ENCODE results near the gene SERPINB6.

Gene SERPINB6

DNA sequence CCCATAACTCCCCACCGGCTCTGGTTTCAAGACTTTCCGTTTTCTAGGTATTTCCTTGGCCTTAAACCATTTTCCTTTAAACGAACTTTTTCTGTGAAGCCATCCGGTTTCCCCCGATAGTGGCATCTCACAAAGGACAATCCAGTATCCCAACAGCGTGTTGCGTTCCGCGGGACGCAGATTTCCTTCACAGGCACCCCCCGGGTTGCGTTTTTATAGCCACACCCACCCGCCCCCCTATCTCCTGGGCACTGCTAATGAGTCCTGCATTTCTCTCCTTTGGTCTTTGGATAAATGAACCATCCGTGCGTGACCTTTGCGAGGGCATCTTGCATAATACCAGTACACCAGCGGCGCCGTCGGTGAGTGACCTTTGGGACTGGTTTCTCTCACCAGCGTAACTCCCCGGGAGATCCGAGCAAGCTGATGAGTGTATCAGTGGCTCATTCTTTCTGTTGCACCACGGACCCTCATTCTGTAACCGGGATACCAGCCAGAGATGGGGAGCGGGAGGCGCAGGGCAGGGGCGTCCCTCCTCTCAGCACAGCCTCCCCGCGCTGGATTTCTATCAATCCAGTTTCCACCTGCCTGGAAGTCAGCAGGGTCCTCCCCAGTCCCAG, 27.7 kb upstream of the SERPINB6 start:
- DNase-seq = peak; percentile 14

DNA sequence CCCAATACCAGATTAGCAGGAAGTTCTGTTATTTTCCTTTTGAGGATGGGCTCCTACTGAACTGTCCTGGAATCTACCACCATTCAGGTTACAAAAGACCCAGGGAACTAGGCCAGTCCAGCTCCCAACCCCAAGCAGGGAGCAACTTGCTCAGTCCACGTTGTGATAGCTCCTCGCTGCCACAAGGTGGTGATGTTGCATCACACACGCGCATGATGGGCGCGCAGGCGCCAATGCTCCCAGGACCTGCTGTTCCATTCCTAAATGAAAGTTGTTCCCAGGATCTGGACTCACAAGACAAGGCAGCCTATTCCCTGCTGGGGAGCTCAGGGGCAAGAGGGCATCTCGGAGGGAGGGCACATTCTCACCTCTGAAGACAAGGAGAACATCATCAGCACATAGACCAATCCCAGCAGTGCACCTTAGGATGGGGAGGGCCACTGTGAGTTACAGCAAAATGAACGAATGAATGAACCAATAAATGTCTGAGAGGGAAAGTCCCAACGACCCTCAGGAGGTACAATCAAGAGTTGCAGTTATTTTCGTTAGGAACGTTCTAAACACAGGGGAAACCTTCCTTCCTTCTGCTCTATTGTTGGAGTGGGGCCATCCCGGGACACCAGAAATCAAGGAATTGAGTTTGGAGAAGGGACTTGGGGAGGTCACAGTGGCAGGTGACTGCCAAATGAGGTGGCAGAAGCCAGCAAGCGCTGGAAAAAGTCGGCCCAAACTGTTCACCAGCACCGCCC, 27.1 kb upstream of the SERPINB6 start:
- DNase-seq = peak; percentile 40

DNA sequence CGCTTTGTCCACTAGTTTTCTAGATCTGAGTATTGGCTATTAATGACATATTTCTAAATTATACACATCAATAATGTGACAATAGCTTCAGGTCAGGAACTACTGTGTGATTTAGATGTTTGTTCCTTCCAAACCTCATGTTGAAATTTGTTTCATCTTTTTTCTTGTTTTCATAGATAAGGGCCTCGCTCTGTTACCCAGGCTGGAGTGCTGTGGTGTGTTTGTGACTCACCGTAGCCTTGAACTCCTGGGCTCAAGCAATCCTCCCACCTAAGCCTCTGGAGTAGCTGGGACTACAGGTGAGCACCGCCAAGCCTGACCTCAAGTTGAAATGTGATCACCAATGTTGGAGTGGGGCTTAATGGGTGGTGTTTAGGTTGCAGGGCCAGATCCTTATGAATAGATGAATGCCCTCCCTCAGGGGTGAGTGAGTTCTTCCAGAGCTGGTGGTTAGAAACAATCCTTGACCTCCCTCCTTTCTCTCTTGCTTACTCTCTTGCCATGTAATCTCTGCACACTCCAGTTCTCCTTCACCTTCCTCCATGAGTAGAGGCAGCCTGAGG, 22.5 kb upstream of the SERPINB6 start:
- no peak for DNase-seq

DNA sequence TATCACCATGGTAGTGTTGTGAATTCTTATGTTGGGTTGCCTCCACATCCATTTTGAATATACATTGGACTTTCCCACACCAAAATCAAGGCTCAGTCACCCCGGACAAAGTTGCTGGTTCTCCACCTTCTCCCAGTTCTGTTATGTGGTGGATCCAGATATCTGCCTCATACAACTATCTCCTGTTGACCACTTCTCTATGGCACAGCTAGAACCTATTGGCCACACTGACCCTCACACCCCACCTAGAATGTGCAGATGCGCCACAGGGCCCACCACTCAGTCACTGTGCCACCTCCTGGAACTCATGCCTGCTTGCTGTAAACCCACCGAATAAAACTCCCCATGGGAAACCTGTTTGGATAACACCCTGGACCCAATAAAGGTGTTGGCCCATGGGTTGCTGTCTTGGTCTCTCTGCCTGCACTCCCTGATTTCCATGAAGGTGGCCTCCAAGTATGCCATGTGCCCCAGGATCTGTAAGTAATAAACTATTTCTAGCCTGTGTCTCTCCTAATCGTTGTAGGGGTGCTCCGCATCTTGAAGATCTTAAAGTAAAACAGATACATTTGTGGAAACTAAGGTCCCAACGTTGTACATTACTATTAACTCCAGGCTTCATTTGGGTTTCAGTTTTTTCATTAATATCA, 21.1 kb upstream of the SERPINB6 start:
- DNase-seq = no peak

DNA sequence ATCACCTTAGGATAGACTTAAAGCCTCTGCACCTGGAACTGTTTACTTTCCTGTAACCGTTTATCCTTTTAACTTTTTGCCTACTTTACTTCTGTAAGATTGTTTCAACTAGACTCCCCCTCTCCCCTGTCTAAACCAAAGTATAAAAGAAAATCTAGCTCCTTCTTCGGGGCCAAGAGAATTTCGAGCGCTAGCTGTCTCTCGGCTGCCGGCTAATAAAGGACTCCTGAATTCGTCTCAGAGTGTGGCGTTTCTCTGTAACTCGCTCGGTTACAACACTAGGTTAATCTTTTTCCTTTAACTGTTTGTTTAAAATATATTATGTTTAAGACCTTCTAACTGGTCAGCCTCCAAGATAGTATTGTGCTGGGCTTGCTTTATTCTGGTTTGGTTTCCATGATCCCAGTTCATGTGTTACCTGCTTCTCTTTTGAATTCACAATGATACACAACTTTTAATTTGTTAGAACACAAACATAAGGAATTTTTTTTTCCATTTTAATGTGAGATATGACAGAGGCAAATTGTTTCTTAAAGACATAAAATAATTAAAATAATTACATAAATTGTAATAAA, 19.7 kb upstream of the SERPINB6 start:
- peak; percentile 22 for DNase-seq

DNA sequence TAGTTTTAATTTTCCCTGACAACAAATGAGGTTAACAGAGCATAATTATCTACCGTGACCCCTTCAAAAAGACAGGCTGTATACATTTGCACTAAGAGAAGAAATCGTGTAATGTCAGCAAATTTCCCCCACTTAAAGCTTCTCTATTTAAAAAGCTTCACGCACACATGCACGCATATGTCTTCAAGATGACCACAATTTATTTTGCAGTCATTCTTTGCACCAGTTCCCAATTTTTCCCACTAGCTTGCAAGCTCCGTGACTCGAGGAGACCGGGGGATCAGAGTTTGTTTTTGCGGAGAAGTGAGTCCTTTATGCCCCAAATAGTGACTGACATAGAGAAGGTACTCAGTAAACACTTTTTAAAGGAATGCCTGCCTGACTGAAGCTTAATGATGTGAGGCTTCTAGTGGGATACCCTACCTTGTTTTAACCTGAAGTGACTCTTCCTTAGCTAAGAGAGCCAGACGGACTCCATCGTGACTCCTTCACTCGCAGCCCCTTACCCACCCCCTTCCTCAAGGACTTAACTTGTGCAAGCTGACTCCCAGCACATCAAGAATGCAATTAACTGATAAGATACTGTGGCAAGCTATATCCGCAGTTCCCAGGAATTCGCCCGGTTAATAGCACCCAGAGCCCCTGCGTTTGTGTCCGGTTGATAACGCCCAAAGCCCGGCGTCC, 19.0 kb upstream of the SERPINB6 start:
- peak; percentile 49 for DNase-seq

DNA sequence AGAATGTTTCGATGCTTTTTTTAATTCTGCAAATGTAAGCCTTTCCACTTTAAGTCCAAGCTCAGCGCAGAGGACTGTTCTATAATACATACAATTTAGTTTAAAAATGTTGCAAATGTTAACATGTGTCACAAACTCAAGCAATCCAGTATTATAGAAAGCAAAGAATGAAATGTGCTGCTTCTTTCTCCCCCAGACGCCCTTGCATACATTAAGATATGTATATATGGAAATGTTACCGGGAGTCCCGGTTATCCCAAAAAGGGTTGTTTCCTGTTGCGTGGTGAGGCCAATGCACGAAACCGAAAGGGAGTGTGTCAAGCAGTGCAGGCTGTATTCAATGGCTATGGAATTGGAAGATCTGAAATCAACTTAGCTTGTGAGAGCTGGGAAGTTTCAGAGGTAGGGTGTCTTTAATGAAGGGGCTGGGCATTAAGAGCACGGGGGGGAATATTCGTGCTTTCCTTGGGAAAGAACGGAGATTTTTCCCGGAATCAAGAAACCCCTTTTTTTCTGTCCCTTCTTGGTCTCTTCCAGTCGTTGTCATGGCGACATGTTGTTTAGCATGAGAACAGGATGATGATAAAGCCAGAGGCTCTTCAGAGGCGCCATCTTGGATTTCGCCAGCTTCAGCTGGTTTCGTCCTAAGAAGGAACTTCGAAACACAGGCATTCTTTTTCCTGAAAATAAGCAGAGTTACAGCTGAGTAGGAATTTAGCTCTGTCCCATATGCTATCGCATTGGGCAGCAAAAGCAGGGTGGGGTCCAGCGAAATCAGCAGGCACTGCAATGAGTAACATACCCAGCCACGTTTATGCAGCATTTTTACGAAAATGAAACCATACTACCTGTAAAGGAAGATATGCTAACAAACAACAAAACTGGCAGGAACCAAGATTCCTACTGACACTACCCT, 18.2 kb upstream of the SERPINB6 start:
- DNase-seq = peak; percentile 86

DNA sequence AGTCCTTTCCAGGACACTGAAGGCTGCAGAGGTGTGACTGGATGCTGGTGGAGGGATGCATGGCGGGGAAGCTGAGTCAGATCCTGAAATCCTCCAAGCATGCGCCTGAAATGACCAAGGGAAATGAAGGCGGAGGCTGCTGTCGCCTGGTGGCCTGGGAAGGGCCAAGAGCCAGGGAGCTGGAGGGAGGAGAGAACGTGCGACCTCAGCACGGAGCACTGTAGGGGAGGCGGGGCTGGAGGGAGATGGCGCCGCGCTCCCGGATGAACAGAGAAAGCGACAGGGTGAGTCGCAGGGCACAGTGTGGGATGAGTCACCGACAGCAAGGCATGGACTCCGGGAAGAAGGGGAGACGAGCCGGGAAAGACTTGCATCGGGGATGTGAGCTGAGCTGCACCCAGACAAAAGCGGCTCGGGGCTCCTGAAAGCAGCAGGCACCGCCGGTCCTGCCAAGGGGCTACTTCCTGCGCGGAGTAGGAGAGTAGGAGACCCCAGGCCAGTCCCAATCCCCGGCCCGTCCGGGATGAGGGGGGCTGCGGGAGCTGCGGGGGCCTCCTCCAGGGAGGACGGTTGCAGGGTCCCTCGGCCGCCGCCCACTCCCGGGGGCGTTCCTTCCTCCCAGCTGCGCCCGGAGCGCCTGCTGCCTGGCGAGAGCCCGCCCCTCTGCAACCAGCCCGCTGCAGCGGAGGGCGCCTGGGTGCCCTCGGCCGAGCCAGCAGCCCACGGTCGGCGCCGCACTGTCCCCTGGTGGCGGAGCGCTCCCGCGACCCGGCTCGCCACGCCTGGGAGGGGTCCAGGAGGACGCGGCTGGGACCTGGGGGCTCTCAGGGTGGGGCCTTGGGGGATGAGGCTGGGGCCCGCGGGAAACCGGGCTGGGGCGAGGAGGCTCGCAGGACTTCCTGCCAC, 17.3 kb upstream of the SERPINB6 start:
- DNase-seq = peak; percentile 82

DNA sequence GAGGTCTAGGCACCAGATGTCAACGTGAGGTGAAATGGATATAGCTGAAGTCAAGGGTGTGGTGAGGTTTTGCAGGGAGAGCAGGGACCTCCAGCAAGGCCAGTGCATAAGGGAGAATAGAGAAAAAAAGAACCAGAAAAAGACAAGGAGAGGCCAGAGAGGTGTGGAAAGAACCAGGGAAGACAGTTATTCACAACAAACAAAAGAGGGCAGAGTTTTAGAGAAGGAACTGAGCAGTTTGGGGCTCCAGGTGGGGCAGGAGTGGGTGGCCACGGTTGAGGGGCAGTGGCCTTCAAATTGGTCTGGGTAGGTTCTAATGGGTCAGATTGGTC, 16.7 kb upstream of the SERPINB6 start:
- no peak for DNase-seq

DNA sequence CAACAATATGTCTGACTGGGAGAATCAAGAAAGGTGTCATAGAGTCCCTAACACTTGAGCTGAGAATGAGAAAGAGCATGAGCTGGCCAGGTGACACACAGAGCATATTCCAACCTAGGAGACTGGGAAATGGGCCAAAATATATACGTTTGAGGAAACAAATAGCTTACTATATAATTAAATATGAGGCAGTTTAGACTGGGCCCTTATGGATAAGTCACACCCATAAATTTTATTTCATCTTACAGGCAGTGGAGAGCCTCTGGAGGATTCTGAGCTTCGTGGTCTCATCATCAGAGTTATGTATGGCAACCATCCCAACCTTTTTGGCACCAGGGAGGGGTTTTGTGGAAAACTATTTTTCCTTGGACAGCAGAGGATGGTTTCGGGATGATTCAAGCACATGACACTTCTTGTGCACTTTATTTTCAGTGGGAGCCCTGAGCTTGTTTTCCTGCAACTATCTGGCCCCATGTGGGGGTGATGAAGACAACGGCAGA, 15.4 kb upstream of the SERPINB6 start:
- no peak for DNase-seq

DNA sequence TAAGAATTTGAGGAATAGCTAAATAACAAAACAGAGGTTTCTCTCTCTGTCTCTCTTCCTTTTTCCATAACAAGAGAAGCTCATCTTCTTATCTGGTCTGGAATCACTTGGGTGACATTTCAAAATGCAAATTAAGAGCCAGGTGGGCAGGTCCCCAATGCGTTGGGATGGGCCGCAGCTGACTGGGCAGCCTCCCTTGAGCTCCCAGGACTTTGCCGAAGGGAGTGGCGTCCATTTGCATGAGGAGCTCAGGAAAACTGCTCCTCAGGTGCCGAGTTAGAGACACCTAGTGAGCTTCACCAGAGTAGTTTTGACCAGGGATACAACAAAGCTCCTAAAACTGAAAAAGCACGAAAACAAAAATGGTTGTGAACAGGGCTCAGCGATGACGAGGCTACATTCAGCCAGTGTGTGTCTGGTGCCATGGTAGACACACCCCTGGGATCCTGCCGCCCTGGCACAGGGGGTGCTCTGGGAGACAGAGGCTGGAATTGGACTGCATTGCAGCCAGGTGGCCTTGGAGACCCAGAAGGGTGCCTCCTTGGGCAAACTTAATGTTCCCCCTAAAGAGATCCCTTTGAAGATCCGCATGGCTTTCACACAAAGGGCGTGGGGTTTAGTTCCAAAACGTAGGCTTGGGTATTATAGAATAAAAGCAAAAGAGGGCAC, 13.5 kb upstream of the SERPINB6 start:
- no peak for DNase-seq

DNA sequence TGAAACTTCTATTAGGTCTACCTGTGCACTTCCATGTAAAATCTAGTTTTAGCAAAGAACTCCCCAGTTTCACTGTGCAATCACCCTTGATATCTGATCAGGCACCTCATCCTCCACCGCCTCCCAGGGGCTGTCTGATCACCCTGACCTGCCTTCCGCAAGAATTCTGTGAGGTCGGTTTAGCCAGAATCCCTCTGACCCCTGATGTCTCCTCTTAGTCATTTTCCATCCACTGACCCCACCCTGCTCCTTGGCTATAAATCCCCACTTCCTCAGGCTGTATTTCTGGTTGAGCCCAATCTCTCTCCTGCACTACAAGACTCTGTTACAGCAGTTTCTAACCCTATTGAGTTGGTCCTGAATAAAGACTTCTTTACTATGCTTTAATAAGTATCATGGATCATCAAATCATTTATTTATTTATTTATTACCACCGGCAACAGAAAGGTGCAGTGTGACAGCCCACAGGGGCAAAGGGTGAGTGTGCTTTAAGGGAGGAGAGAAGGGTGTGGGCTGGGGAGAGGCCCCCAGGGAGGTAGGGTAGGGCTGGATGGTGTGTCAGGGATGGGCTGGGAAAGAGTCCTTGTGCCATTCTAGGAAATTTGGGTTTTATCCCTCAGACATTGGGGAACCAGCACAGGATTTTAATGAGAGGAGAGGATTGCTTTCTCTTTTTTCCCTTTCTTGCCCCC, 11.2 kb upstream of the SERPINB6 start:
- no peak for DNase-seq

DNA sequence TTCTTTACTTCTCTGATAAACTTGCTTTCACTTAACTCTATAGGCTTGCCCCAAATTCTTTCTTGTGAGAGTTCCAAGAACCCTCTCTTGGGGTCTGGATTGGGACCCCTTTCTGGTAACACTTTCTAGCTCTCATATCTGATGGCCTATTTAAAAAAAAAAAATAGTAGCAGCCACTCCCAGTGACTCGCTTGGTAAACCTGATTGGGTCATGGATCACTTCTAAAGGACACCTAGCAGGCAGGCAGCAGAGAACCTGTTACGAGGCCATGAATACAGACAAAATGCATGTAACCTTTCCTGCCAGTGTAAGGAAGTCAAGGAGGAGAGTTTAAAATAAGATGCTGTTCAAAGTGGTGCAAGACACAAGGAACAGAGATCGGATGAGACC, 9.1 kb upstream of the SERPINB6 start:
- no peak for DNase-seq

DNA sequence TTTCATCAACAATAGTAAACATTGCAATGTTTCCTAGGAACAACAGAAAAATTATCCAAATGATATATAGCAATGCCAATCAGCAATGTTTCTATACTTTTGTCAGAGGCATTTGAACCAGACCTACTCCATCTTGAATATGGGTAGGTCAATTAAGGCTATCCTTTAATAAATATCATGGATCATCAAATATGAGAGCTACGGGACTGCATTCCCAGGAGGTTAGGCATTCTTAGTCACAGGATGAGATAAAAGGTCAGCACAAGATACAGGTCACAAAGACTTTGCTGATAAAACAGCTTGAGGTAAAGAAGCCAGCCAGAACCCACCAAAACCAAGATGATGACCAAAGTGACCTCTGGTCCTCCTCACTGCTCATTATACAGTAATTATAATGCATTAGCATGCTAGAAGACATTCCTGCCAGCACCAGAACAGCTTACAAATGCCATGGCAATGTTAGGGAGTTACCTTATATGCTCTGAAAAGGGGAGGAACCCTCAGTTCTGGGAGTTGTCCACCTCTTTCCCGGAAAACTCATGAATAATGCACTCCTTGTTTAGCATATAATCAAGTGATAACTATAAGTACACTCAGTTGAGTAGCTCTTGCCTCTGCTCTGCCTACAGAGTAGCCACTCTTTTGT, 8.6 kb upstream of the SERPINB6 start:
- DNase-seq = no peak

DNA sequence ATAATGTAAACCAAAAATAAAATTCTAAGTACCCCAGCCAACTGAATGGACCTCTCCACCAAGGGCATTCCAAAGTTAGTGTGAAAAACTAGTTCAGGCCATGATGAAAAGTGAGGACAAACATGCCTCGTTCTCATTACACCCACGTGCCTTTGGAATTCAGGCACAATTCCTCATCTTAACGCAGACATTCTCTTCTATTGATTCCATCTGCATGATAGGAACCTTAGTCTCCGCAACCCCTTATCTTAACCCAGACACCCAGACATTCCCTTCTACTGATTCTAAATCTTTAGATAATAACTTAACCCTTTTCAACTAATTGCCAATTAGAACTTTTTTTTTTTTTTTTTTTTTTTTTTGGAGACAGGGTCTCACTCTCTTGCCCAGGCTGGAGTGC, 7.6 kb upstream of the SERPINB6 start:
- DNase-seq = no peak

DNA sequence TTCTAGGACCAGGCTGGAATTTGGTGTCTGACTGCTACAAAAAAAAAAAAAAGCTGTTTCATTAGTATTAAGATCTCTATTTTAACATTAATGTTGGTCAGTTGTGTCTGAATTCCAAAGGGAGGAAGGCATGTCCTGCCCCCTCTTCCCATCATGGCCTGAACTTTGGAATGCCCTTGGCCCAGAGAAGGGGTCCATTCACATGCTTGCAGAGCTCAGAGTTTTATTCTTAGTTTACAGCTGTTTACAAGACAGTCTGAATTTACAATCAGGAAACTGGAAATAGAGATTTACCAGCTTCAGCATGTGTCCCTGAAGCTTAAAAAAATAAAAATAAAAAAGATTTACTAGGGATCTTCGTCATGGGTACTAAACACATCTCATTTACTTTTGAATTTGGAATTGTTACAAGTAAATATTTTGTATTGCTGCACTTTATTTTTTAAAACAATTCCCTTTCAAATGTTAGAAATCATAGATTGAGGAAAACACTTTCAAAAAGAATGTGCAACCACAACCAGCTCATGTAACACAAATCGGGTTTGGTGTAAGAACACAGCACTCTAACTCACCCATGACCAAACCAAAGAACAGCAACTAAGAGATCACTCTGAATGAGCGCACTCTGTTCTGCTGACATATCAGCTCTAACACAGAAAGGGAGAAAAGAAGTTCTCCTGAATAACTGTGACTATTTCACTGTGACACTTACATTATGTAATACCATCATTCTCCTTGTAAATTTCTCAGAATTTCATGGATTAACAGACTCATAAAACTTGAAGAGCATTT, 6.6 kb upstream of the SERPINB6 start:
- DNase-seq = no peak

DNA sequence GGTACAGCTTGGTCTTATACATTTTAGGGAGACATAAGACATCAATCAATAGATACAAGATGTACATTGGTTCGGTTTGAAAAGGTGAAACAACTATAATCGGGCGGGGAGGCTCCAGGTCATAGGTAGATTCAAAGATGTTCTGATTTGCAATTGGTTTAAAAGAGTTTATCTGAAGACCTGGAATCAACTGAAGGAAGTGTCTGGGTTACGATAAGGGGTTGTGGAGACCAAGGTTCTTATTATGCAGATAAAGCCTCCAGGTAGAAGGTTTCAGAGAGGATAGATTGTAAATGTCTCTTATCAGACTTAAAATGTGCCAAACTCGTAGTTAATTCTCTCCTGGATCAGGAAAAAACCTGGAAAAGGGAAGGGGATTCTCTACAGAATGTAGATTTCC, 5.9 kb upstream of the SERPINB6 start:
- DNase-seq = no peak

DNA sequence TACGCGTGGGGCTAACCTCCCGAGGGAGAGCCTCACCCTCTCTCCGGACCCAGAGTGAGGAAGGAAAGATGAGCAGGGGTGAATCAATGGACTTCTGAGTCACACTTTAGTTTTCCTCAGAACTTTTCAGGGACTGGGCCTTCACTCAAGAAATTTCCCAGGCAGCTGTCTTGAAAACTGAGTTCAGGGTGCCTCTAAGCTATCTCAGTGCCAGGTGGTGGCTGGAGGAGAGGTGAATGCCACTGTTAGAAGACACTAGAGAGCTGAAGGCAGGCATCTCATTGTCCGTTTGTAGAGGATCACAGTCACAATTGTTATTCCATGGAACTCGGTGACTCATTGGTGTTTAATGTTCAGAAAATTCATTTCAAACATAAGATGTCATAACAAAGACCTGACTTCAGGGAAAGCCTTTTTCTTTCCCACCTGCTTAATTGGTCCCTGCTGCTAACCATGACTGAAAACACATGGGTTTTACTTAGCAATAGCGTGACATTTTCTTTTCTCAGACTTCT, 5.3 kb upstream of the SERPINB6 start:
- no peak for DNase-seq

Data from CD4-positive, alpha-beta T cell treated with Interleukin-6 for 4 hours (primary cell).